HL-60 (cell line): ENCODE results near the gene PAPPA.

Experiments
- CTCF ChIP-seq: IDR thresholded peaks from one replicate; pipeline ENCODE4 v1.5.1; 2011; ENCODE audit warnings: low read length, control low read depth, inconsistent platforms; ENCODE audit not compliant: insufficient read depth
- GABPA ChIP-seq: IDR thresholded peaks from 2 replicates; pipeline ENCODE4 v1.6.1; 2012; ENCODE audit warnings: low read depth
- POLR2AphosphoS5 ChIP-seq: IDR thresholded peaks from 2 replicates; pipeline ENCODE4 v1.6.1; 2012; ENCODE audit warnings: low read depth
- REST ChIP-seq: IDR thresholded peaks from 2 replicates; pipeline ENCODE4 v1.6.1; 2012; ENCODE audit warnings: low read depth; ENCODE audit not compliant: insufficient replicate concordance
- SPI1 ChIP-seq: IDR thresholded peaks from 2 replicates; pipeline ENCODE4 v1.6.1; 2012; ENCODE audit warnings: low read depth, mild to moderate bottlenecking, borderline replicate concordance

GRCh38 chr9:116179568-116179967 lies 26.0 kb downstream of the PAPPA start:
- TF ChIP-seq CTCF (no peak), POLR2AphosphoS5 (no peak), GABPA (no peak), REST (no peak), SPI1 (no peak)
